Measurements from ENCODE around the gene USH2A.

DNA sequence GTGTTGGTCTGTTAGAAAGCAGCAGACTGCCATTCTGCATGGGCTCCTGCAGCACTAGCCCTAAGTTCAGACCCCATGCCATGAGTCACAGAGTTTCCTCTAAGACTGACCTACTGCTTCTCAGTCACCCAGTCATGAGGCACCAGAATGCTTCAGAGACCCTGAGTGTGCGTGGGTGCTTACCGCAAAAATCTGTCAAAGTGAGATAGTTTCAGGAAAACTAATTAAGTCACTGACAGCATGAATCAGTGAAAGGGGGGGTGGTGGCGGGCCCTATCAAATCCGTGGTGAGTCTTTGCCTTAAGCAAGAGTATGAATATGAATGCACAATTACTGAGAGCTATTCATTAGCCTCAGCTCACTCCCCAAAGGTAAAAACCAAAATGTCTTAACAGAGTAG is 758.0 kb downstream of the USH2A start:
- TF ChIP-seq NFRKB (IDR thresholded peaks at IDR 0.05) (no peak), HDGF (IDR thresholded peaks at IDR 0.05; ENCODE audit: borderline replicate concordance) (no peak), FOXM1 (IDR thresholded peaks at IDR 0.05; ENCODE audit: borderline replicate concordance) (no peak), FOXA1 (IDR thresholded peaks at IDR 0.05) (no peak), ZNF384 (IDR thresholded peaks at IDR 0.05) (no peak), TARDBP (IDR thresholded peaks at IDR 0.05) (no peak), ELF4 (IDR thresholded peaks at IDR 0.05) (no peak), ARNT (IDR thresholded peaks at IDR 0.05) (no peak), LEF1 (IDR thresholded peaks at IDR 0.05; ENCODE audit: borderline replicate concordance) (no peak), FOXK2 (IDR thresholded peaks at IDR 0.05) (no peak), SP1 (IDR thresholded peaks at IDR 0.05) (no peak)
- TF ChIP-seq, protein P1, sequence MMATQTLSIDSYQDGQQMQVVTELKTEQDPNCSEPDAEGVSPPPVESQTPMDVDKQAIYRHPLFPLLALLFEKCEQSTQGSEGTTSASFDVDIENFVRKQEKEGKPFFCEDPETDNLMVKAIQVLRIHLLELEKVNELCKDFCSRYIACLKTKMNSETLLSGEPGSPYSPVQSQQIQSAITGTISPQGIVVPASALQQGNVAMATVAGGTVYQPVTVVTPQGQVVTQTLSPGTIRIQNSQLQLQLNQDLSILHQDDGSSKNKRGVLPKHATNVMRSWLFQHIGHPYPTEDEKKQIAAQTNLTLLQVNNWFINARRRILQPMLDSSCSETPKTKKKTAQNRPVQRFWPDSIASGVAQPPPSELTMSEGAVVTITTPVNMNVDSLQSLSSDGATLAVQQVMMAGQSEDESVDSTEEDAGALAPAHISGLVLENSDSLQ (IDR thresholded peaks at IDR 0.05), result no peak

Data from HEK293T (cell line).